Astrocyte (in vitro differentiated cells and primary cell): ENCODE data around the gene RPN2.

Source experiments
- CTCF ChIP-seq: IDR thresholded peaks from 2 replicates; pipeline ENCODE4 v1.5.1; 2011; ENCODE audit warnings: low read depth, mild to moderate bottlenecking, inconsistent platforms, low read length, moderate library complexity; ENCODE audit not compliant: insufficient read depth
- EZH2 ChIP-seq: IDR thresholded peaks from 2 replicates; pipeline ENCODE4 v1.6.1; 2012; ENCODE audit warnings: mild to moderate bottlenecking, low read length, inconsistent platforms; ENCODE audit not compliant: insufficient read depth

GRCh38 chr20:37243937-37244571, 64.9 kb downstream of the RPN2 start:
- TF ChIP-seq CTCF = no peak
- TF ChIP-seq EZH2 = no peak
